Epidermal melanocyte (primary cell): ENCODE data around the gene PRR5L.

Source experiments
- DNase-seq: peaks from one replicate; pipeline ENCODE4 v3.0.0; 2011; ENCODE audit warnings: low spot score; ENCODE audit not compliant: insufficient read length

Gene PRR5L

GRCh38 chr11:36376888-36377758 is 81.0 kb downstream of the PRR5L start:
- peak; percentile 33 for DNase-seq

- DNase-seq, result no peak
Observed at GRCh38 chr11:36377759-36378564, 81.9 kb downstream of the PRR5L start.

DNA sequence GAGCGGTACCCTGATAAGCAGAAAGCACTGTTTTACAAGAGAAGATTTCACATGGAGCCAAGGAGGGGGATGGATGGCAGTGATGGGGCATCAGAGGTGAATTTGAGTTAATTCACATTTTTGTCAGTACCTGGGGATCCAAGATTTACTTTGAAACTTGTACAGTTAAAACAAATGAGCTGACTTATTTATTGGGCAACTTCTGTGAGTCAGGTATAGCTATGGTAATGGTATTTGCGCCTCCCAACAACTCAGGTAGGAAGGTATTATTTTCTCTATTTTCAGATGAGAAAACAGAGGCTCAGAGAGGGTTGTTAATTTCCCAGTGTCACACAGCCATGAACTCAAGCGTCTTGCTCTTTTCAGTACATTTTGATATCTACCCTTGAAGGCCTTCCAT is 83.6 kb downstream of the PRR5L start:
- no peak for DNase-seq

DNA sequence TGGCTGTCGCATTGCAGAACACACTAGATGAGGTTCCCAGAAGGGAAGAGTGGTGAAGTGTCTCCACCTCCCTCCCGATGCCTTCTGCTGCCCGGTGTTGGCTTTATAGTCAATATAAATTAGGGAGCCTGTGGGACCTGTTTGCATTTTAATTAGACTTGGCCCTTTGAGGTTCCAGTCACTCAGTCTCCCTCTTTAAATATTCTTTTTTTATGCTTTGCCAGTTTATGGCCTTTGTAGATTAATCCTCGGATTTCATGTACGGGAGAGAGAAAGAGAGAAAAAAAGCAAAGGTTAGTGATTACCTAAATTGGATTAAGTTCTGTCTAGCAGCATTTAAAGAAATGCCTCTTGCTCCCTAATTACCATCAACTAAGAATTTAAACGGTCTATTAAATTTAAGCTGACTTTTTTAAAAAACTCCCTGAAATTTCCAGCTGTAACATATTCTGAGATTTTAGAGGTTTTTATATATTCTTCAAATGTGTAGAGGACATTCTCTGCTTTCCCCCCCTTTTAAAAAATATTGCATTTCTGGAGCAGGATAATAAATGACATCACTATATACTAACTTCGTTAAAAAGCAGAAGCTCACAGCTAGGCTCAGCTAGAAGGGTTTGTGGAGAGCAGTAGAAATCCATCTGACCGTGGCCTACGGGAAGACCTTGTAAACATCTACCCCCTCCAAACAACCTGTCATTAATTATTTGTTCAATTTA is 84.4 kb downstream of the PRR5L start:
- DNase-seq, result no peak

GRCh38 chr11:36381015-36381360 is 84.9 kb downstream of the PRR5L start:
- DNase-seq, result no peak

GRCh38 chr11:36383195-36383594 is 87.1 kb downstream of the PRR5L start:
- no peak for DNase-seq

GRCh38 chr11:36385121-36385970 is 89.3 kb downstream of the PRR5L start:
- DNase-seq, result no peak

- no peak for DNase-seq
Observed at GRCh38 chr11:36386411-36386810, 90.3 kb downstream of the PRR5L start.

DNA sequence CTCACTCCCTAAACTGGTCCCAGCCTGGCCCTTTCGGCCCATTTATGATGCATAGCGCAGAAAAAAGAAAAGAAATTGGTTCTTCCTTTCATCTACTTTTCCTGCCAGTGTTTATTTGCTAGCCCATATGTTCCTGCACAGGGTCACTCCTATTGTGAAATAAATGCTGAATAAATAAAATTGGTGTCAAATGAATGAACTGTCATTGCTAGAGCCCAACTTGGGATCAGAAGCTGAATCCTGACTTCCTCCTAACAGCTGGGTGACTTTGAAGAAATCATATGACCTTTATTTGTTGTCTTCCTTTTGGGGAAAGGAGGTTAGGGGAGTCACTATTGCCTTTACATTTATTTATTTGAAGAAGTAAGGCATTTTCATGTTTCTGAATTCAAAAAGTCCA is 92.0 kb downstream of the PRR5L start:
- no peak for DNase-seq

DNA sequence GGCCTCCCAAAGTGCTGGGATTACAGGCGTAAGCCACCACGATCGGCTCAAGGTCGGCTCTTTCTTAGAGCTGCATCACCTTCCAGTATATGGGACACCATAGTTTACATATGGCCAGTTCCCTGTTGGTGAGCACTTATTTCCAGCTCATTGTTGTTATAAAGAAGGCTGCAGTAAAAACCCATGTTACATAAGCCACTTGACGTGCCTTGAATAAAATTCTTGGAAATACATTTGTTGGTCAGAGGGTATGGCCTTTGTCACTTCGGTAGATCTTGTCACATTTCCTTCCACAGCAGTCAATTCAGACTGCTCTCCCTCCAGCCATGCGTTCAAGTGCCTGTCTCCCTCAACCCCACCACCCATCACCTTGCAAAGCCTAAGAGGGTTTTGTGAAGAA is 92.9 kb downstream of the PRR5L start:
- no peak for DNase-seq

GRCh38 chr11:36389811-36390210 is 93.7 kb downstream of the PRR5L start:
- no peak for DNase-seq

DNA sequence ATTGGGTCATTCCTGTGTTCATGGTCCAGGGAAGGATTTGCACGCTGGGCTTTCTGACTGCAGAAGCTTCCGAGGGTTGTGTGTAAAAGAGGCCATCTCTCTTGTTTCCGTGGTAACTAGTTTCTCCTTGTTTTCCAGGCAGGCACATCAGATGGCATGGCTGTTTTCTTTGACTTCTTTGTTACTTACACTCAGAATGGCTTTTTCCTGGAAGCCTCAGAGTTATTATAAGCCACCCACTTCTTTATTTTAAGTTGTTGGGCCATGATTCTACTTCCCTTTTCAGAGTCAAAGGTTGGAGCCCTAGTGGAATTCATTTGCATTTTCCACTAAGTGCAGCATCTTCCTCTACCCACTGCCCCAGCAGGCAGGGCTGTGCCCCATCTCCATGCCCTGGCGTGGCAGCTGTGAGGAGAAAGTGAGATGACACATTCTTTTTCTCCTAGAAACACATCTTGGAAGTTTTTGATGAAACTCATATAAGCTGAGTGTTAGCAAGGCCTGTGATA is 94.9 kb downstream of the PRR5L start:
- DNase-seq, result no peak

DNA sequence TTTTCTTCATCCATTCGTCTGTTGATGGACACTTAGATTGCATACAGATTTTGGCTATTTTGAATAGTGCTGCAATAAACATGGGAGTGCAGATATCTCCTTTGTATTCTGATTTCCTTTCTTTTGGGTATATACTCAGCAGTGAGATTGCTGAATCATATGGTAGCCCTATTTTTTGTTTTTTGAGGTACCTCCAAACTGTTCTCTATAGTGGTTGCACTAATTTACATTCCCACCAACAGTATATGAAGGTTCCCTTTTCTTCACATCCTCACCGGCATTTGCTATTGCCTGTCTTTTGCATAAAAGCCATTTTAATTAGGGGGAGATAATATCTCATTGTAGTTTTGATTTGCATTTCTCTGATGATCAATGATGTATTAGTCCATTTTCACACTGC is 96.1 kb downstream of the PRR5L start:
- no peak for DNase-seq

GRCh38 chr11:36394056-36394455 is 98.0 kb downstream of the PRR5L start:
- DNase-seq, result no peak

DNA sequence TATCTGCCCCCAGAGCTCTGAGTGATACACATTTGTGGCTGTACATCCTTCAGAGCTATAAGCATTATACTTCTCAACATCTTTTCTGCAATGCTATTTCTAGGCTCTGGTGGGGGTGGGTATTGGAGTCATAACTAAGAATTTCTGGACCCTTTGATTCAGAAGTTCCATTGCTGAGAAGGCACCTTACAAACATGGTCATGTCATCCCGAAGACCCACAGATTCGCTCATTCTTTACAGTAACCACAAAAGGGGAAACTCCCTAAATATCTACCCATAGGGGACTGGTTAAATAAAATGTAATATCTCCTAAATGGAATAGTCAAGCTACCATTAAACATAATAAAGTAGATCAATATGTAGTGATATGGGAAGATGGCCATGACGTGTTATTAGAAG is 98.8 kb downstream of the PRR5L start:
- DNase-seq, result no peak

DNA sequence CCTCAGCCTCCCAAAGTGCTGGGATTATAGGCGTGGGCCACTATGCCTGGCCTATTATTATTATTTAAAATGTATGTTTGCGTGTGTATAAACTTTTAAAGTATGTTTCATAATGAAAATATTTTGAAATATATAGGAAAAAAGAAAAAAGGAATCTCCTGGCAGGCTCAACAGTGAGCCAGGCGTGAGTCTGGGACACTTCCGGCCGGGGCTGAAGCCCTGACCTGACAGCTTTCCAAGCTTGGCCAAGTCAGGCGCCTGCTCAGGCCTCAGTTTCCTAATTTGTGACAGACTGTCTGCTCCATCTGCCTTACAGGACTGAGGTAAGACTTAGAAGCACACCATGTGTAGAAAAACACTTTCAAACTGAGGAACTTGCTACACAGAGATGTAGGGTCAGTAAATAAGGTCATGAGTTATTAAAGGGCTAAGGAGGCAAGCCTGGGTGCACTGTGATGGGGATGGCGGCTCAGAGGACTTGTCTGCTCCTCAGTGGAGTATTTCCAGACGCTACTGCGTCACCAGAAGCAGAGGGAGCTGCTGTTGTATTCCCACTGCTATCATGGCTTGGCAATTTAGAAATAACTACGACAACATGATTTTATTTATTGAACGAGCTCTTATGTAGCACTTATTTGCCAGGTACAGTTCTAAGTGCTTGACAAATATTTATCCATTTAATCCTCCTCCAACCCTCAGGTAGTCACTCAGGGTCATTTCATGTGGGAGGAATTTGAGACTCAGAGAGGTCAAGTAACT is 100.1 kb downstream of the PRR5L start:
- DNase-seq, result no peak

GRCh38 chr11:36398231-36398953 is 102.3 kb downstream of the PRR5L start:
- DNase-seq, result no peak

GRCh38 chr11:36399236-36399635 is 103.1 kb downstream of the PRR5L start:
- no peak for DNase-seq

- DNase-seq, result no peak
Observed at GRCh38 chr11:36399745-36400144, 103.7 kb downstream of the PRR5L start.
